ENCODE data around the gene ELOA2.

- TF ChIP-seq POLR2AphosphoS5 (IDR thresholded peaks at IDR 0.05), result no peak
- TF ChIP-seq CTCF (IDR thresholded peaks at IDR 0.05), result no peak
- no peak for TF ChIP-seq POLR2A (IDR thresholded peaks at IDR 0.05)
Observed at GRCh38 chr18:47035156-47035671, at the start of gene ELOA2.

Data from stomach (tissue), 4 donors.